IMR-90 (cell line): ENCODE results near the gene MEIS2. TPM values are rescaled to one million over a fixed set of nuclear protein-coding genes. Genes with fewer than 3 reads are reported as not detected.

Source experiments
- ATAC-seq: fragments of 200-7000 bp; cut with Tn5 transposase; 2 replicates; pipeline ENCODE4 v1.9.1; 2020; ENCODE audit warnings: low read depth, mild to moderate bottlenecking, moderate library complexity
- BruUV-seq: library from RNA; stranded (reverse); fragments of 400-500 nt; replicated peaks from 2 replicates; lab custom pipeline; 2021; lab: Mats Ljungman, UMichigan
- CTCF ChIA-PET: fragments of 300-600 bp; formaldehyde crosslinking; extraction: SDS; loops from one replicate; lab custom pipeline; 2021; ENCODE audit warnings: antibody characterized with exemption; lab: Yijun Ruan, JAX
- POLR2A ChIA-PET: fragments of 300-600 bp; sonication (Branson Sonifier 250); formaldehyde crosslinking; loops from one replicate; lab custom pipeline; 2022; ENCODE audit warnings: antibody characterized with exemption; ENCODE audit not compliant: unreplicated experiment; lab: Charles Lee
- DNase-seq: peaks from one replicate; pipeline ENCODE4 v3.0.0; 2013
- H2AFZ ChIP-seq: replicated peaks from 2 replicates; pipeline ENCODE3; 2013; ENCODE audit warnings: low read length, mild to moderate bottlenecking; ENCODE audit not compliant: poor library complexity
- H2AK5ac ChIP-seq: 2 replicates; pipeline ENCODE4 v1.6.1; 2013; ENCODE audit warnings: low read depth, low read length, inconsistent platforms
- H2AK9ac ChIP-seq: replicated peaks from 2 replicates; pipeline ENCODE3; 2013; ENCODE audit warnings: mild to moderate bottlenecking, low read depth, low read length, moderate library complexity; ENCODE audit not compliant: poor library complexity
- H2BK120ac ChIP-seq: 2 replicates; pipeline ENCODE4 v1.6.1; 2013; ENCODE audit warnings: low read depth, low read length, inconsistent platforms
- H2BK15ac ChIP-seq: 3 replicates; pipeline ENCODE4 v1.6.1; 2013; ENCODE audit warnings: low read depth, low read length, inconsistent platforms
- H2BK20ac ChIP-seq: 2 replicates; pipeline ENCODE4 v1.6.1; 2013; ENCODE audit warnings: low read depth, mild to moderate bottlenecking, inconsistent platforms, low read length, moderate library complexity
- H2BK5ac ChIP-seq: 2 replicates; pipeline ENCODE4 v1.6.1; 2013; ENCODE audit warnings: mild to moderate bottlenecking, low read depth, low read length, inconsistent platforms; ENCODE audit not compliant: poor library complexity, severe bottlenecking
- H3K14ac ChIP-seq: replicated peaks from 2 replicates; pipeline ENCODE4 v1.6.1; 2013; ENCODE audit warnings: low read depth, low read length, inconsistent platforms
- H3K18ac ChIP-seq: 2 replicates; pipeline ENCODE4 v1.6.1; 2013; ENCODE audit warnings: low read depth, low read length, control low read depth
- H3K23ac ChIP-seq: 2 replicates; pipeline ENCODE4 v1.6.1; 2013; ENCODE audit warnings: low read depth, low read length, inconsistent platforms
- H3K27ac ChIP-seq: 2 replicates; pipeline ENCODE4 v1.5.1; 2013; ENCODE audit warnings: mild to moderate bottlenecking, control low read depth, low read length; ENCODE audit not compliant: insufficient read depth
- H3K27me3 ChIP-seq: 2 replicates; pipeline ENCODE4 v1.6.1; 2013; ENCODE audit warnings: low read length; ENCODE audit not compliant: control insufficient read depth, insufficient read depth
- H3K36me3 ChIP-seq: 2 replicates; pipeline ENCODE4 v1.6.1; 2013; ENCODE audit warnings: low read length, mixed read lengths; ENCODE audit not compliant: control insufficient read depth, insufficient read depth
- H3K4ac ChIP-seq: 2 replicates; pipeline ENCODE4 v1.6.1; 2013; ENCODE audit warnings: low read depth, low read length, inconsistent platforms
- H3K4me1 ChIP-seq: 2 replicates; pipeline ENCODE4 v1.6.1; 2013; ENCODE audit warnings: low read length, mixed read lengths; ENCODE audit not compliant: control insufficient read depth, insufficient read depth
- H3K4me2 ChIP-seq: 2 replicates; pipeline ENCODE4 v1.6.1; 2013; ENCODE audit warnings: low read depth, mild to moderate bottlenecking, control low read depth, low read length, moderate library complexity
- H3K4me3 ChIP-seq: 2 replicates; pipeline ENCODE4 v1.5.1; 2013; ENCODE audit warnings: low read depth, mild to moderate bottlenecking, control low read depth, low read length, moderate library complexity; ENCODE audit not compliant: insufficient read depth
- H3K56ac ChIP-seq: 2 replicates; pipeline ENCODE4 v1.6.1; 2013; ENCODE audit warnings: low read length, inconsistent platforms; ENCODE audit not compliant: insufficient read depth; ENCODE audit errors: extremely low read depth
- H3K79me1 ChIP-seq, 2 experiments: 2 replicates each; pipeline ENCODE4 v1.6.1; 2013; ENCODE audit warnings: low read length in 2 of 2, inconsistent platforms in 1 of 2, low read depth in 1 of 2
- H3K9ac ChIP-seq: 2 replicates; pipeline ENCODE4 v1.6.1; 2013; ENCODE audit warnings: low read depth, low read length, control low read depth
- H3K9me1 ChIP-seq: 2 replicates; pipeline ENCODE4 v1.6.1; 2013; ENCODE audit warnings: low read length, inconsistent platforms; ENCODE audit not compliant: insufficient read depth
- H3K9me3 ChIP-seq: 2 replicates; pipeline ENCODE4 v1.6.1; 2013; ENCODE audit warnings: low read length; ENCODE audit not compliant: control insufficient read depth, insufficient read depth
- H4K20me1 ChIP-seq: 2 replicates; pipeline ENCODE4 v1.6.1; 2013; ENCODE audit warnings: low read length, inconsistent platforms; ENCODE audit not compliant: insufficient read depth
- H4K5ac ChIP-seq: 2 replicates; pipeline ENCODE4 v1.6.1; 2013; ENCODE audit warnings: mild to moderate bottlenecking, low read depth, low read length, control low read depth
- H4K8ac ChIP-seq, 2 experiments: 2 replicates each; pipeline ENCODE4 v1.6.1; 2013; ENCODE audit warnings: low read depth in 2 of 2, low read length in 2 of 2, control low read depth in 1 of 2, inconsistent platforms in 1 of 2
- H4K91ac ChIP-seq: 2 replicates; pipeline ENCODE4 v1.6.1; 2013; ENCODE audit warnings: low read depth, low read length, inconsistent platforms; ENCODE audit not compliant: insufficient read depth
- BHLHE40 ChIP-seq: fragments of 150-350 bp; IDR thresholded peaks from 2 replicates; pipeline ENCODE4 v1.6.1; 2016; ENCODE audit warnings: mild to moderate bottlenecking, low read depth, low read length
- CEBPB ChIP-seq: IDR thresholded peaks from 2 replicates; pipeline ENCODE4 v1.6.1; 2012; ENCODE audit warnings: low read depth, low read length, improper control_type of control experiment
- CHD1 ChIP-seq: IDR thresholded peaks from 2 replicates; pipeline ENCODE4 v1.6.1; 2012; ENCODE audit warnings: low read depth, low read length, improper control_type of control experiment
- CTCF ChIP-seq: conservative IDR thresholded peaks from 2 replicates; pipeline ENCODE4 v1.5.1; 2012; ENCODE audit warnings: mild to moderate bottlenecking, low read depth, low read length, improper control_type of control experiment
- FOS ChIP-seq: fragments of 150-350 bp; IDR thresholded peaks from 2 replicates; pipeline ENCODE4 v1.6.1; 2016; ENCODE audit warnings: low read depth, low read length
- MAFK ChIP-seq: IDR thresholded peaks from 2 replicates; pipeline ENCODE4 v1.6.1; 2012; ENCODE audit warnings: low read depth, low read length, improper control_type of control experiment
- MAZ ChIP-seq: IDR thresholded peaks from 2 replicates; pipeline ENCODE4 v1.6.1; 2012; ENCODE audit warnings: low read depth, mild to moderate bottlenecking, low read length, improper control_type of control experiment, moderate library complexity, borderline replicate concordance
- NFE2L2 ChIP-seq: fragments of 150-350 bp; IDR thresholded peaks from 2 replicates; pipeline ENCODE4 v1.6.1; 2016; ENCODE audit warnings: low read depth, mild to moderate bottlenecking, low read length
- POLR2A ChIP-seq: IDR thresholded peaks from 2 replicates; pipeline ENCODE4 v1.6.1; 2012; ENCODE audit warnings: mild to moderate bottlenecking, low read depth, low read length
- RAD21 ChIP-seq: IDR thresholded peaks from 2 replicates; pipeline ENCODE4 v1.6.1; 2012; ENCODE audit warnings: low read length, improper control_type of control experiment
- RCOR1 ChIP-seq: IDR thresholded peaks from 2 replicates; pipeline ENCODE4 v1.6.1; 2012; ENCODE audit warnings: mild to moderate bottlenecking, low read length, improper control_type of control experiment; ENCODE audit not compliant: insufficient replicate concordance
- RFX5 ChIP-seq: IDR thresholded peaks from 2 replicates; pipeline ENCODE4 v1.8.0; 2012; ENCODE audit warnings: low read depth, mild to moderate bottlenecking, low read length, moderate library complexity
- SMC3 ChIP-seq: fragments of 150-350 bp; IDR thresholded peaks from 2 replicates; pipeline ENCODE4 v1.6.1; 2016; ENCODE audit warnings: low read depth, mild to moderate bottlenecking, antibody characterized with exemption, low read length, moderate library complexity
- WGBS, 2 experiments: methylation state at CpG; one replicate each; pipeline versions ENCODE4 v1.1.5 to v1.1.7; 2013; ENCODE audit warnings: missing lambda C conversion rate in 2 of 2; ENCODE audit not compliant: insufficient read length in 1 of 2; ENCODE audit errors: extremely low coverage in 2 of 2; 5-methylcytosine and 5-hydroxymethylcytosine counted together
- dilution Hi-C: fragments of 300-500 bp; cut with HindIII; formaldehyde crosslinking; loops from one replicate; pipeline ENCODE4 v1.14.3; 2018; ENCODE audit warnings: low sequenced_read_pairs; ENCODE audit not compliant: unreplicated experiment
- in situ Hi-C: fragments of 300-500 bp; cut with MboI; formaldehyde crosslinking; loops from 3 replicates; pipeline ENCODE4 v1.14.3; 2019; ENCODE audit warnings: low sequenced_read_pairs, inconsistent platforms, mixed read lengths
- intact Hi-C: fragments of 100-400 bp; cut with micrococcal nuclease; formaldehyde crosslinking; loops from 2 replicates; pipeline ENCODE4 v1.10.0; 2022
- polyA plus RNA-seq, 3 experiments: library from polyadenylated mRNA; depleted of rRNA; stranded (reverse); fragments of >200 nt; gene quantifications; 2 replicates each; pipeline ENCODE4 v1.2.3, GENCODE V29; 2012; ENCODE audit warnings: low replicate concordance in 1 of 3
- total RNA-seq: library from RNA; depleted of rRNA; stranded (reverse); fragments of >200 nt; gene quantifications from 2 replicates; pipeline ENCODE4 v1.2.3, GENCODE V29; 2012

The MEIS2 gene
- total and polyA plus RNA-seq, 2 of the 4 experiments (the other 2 are of a cell fraction) = 70.1 to 71.3 TPM

GRCh38 chr15:36863570-36863969 is 236.8 kb downstream of the MEIS2 start:
- dilution Hi-C loops (no loop called here), in situ Hi-C loops (no loop called here), intact Hi-C loops (loop anchor here (5.0 kb wide), 1 partner anchor 231 kb away; no protein-coding TSS in a partner anchor)
- no peaks in the 10 kb centered on the region for H3K9me3 ChIP-seq
- H3K27me3 ChIP-seq = no peaks in the 10 kb centered on the region
- H4K91ac ChIP-seq = no peak overlapping the region
- H3K9me1 ChIP-seq = no peaks in the 10 kb centered on the region
- ATAC-seq = no peak
- H2BK120ac ChIP-seq = no peak overlapping the region
- no TSS peak for BruUV-seq
- no peak overlapping the region for H3K56ac ChIP-seq
- no peak overlapping the region for H2AK9ac ChIP-seq
- H3K9ac ChIP-seq = no peak overlapping the region
- H4K5ac ChIP-seq = no peak overlapping the region
- H3K4me3 ChIP-seq = no peak overlapping the region
- DNase-seq = peak; percentile 56
- H3K27ac ChIP-seq = no peak overlapping the region
- no peak overlapping the region for H3K18ac ChIP-seq
- no peak overlapping the region for H3K23ac ChIP-seq
- H2AFZ ChIP-seq = no peak overlapping the region
- H3K4me1 ChIP-seq = peaks cover 2% of the 10 kb centered on the region; the same call in 1 of the 2 replicates
- H2BK15ac ChIP-seq = no peak overlapping the region
- no peak overlapping the region for H2BK5ac ChIP-seq
- no peaks in the 10 kb centered on the region for H3K36me3 ChIP-seq
- no peak for TF ChIP-seq BHLHE40
- TF ChIP-seq SMC3 = no peak
- TF ChIP-seq CHD1 = no peak
- TF ChIP-seq CEBPB = no peak
- no peak for TF ChIP-seq RAD21
- TF ChIP-seq MAZ = no peak
- TF ChIP-seq NFE2L2 = no peak
- TF ChIP-seq CTCF = no peak
- TF ChIP-seq MAFK = no peak
- no peak for TF ChIP-seq POLR2A
- no peak for TF ChIP-seq RCOR1
- TF ChIP-seq FOS = no peak
- no peak for TF ChIP-seq RFX5
- ChIA-PET CTCF (no interaction called here), POLR2A (no interaction called here)
- H3K4ac ChIP-seq = no peak overlapping the region
- no peak overlapping the region; the same call in 1 of the 2 replicates for H3K14ac ChIP-seq
- no CpG with 5 or more reads among the region's 4 CpGs for WGBS, 2 experiments
- no peaks in the 10 kb centered on the region for H3K79me1 ChIP-seq
- peak overlapping the region; percentile 20; the same call in 1 of the 2 replicates for H2BK20ac ChIP-seq
- H4K8ac ChIP-seq = no peak overlapping the region
- no peak overlapping the region; the same call in 1 of the 2 replicates for H3K4me2 ChIP-seq
- no peaks in the 10 kb centered on the region for H4K20me1 ChIP-seq
- H2AK5ac ChIP-seq = no peak overlapping the region
